Activated T-helper 1 cell treated with anti-CD3 and anti-CD28 coated beads, Interleukin-12 subunit alpha, Interleukin-12 subunit beta, Interleukin-2, Interleukin-4 antibody, amounts not matched to agents 30 ng/mL and 10 ng/mL and 1 ng/mL, durations not matched to agents 14 hours and 24 hours and 36 hours (primary cell): ENCODE results near the gene MALL. TPM values are rescaled to one million over a fixed set of nuclear protein-coding genes. Genes with fewer than 3 reads are reported as not detected.
"Not testable (repeated sequence)": the region's sequence is repeated elsewhere in the genome, so short reads cannot be mapped to it uniquely, and the experiment has no call there.

Source experiments
- DNase-seq: peaks from one replicate; pipeline ENCODE4 v3.0.0; 2021; ENCODE audit warnings: low spot score
- H3K27ac Mint-ChIP-seq: one replicate; pipeline ENCODE4 v1.8.0; 2021; ENCODE audit warnings: mild to moderate bottlenecking, mixed read lengths
- H3K27me3 Mint-ChIP-seq: one replicate; pipeline ENCODE4 v1.8.0; 2022; ENCODE audit warnings: mild to moderate bottlenecking, moderate library complexity, mixed read lengths; ENCODE audit not compliant: insufficient read depth
- H3K36me3 Mint-ChIP-seq: one replicate; pipeline ENCODE4 v1.8.0; 2021; ENCODE audit warnings: low read depth, mixed read lengths
- H3K4me1 Mint-ChIP-seq: one replicate; pipeline ENCODE4 v1.8.0; 2021; ENCODE audit warnings: low read depth, mixed read lengths
- H3K4me3 Mint-ChIP-seq: one replicate; pipeline ENCODE4 v1.8.0; 2021; ENCODE audit warnings: mild to moderate bottlenecking, moderate library complexity, mixed read lengths
- H3K9me3 Mint-ChIP-seq: one replicate; pipeline ENCODE4 v1.8.0; 2021; ENCODE audit warnings: mixed read lengths
- intact Hi-C: fragments of 100-400 bp; cut with micrococcal nuclease; formaldehyde crosslinking; loops from one replicate; pipeline ENCODE4 v1.15.1; 2024
- total RNA-seq: library from RNA; stranded (reverse); gene quantifications from 2 replicates; pipeline ENCODE4 v1.2.3, GENCODE V29; 2022

Gene MALL
- total RNA-seq, 1 donor from 2014 or later: 0.31 TPM

DNA sequence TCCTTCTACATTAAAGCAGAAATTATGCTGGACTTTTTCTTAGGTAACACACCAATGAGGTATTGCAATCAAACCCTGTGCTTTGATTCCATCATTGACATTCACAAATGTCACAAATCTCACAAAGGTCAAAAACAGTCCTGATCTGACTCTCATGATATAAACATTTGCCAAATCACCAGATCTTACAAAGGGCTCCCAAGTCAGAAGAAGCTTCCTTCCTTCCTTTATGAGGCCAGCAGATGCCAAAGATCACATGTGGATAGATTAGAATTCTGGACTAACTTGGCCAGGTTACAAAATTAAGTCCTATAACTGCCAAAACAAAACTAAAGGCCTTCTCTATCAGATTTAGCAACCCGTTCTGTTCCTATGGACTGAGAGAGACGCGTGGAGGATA is 53.3 kb downstream of the MALL start:
- intact Hi-C loops, H3K4me3 Mint-ChIP-seq, H3K9me3 Mint-ChIP-seq, H3K27ac Mint-ChIP-seq, DNase-seq, H3K27me3 Mint-ChIP-seq, H3K4me1 Mint-ChIP-seq, H3K36me3 Mint-ChIP-seq: not testable (repeated sequence)

DNA sequence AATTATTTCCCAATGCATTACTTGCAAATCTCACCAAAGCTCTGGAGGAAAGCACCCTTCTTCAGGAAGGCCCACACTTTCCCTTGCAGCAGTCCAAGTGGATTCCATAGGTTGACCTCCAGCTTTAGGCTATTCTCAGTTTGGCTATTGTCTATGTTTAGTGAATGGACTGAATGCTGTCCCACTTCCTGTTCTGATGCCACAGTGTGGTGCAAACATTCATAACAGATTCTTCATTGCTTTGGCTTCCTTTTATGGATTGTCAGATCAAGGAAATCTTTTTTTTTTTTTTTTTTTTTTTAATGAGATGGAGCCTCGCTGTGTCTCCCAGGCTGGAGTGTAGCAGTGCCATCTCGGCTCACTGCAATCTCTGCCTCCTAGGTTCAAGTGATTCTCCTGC is 55.1 kb downstream of the MALL start:
- H3K4me3 Mint-ChIP-seq, DNase-seq, H3K27me3 Mint-ChIP-seq, intact Hi-C loops, H3K9me3 Mint-ChIP-seq, H3K36me3 Mint-ChIP-seq, H3K27ac Mint-ChIP-seq, H3K4me1 Mint-ChIP-seq: not testable (repeated sequence)

- H3K4me3 Mint-ChIP-seq, H3K4me1 Mint-ChIP-seq, DNase-seq, H3K27me3 Mint-ChIP-seq, intact Hi-C loops, H3K36me3 Mint-ChIP-seq, H3K9me3 Mint-ChIP-seq, H3K27ac Mint-ChIP-seq: not testable (repeated sequence)
Measured at GRCh38 chr2:110059694-110060358, 55.8 kb downstream of the MALL start.

- intact Hi-C loops, DNase-seq, H3K36me3 Mint-ChIP-seq, H3K4me1 Mint-ChIP-seq, H3K4me3 Mint-ChIP-seq, H3K9me3 Mint-ChIP-seq, H3K27me3 Mint-ChIP-seq, H3K27ac Mint-ChIP-seq: not testable (repeated sequence)
Measured at GRCh38 chr2:110059009-110059693, 56.5 kb downstream of the MALL start.

DNA sequence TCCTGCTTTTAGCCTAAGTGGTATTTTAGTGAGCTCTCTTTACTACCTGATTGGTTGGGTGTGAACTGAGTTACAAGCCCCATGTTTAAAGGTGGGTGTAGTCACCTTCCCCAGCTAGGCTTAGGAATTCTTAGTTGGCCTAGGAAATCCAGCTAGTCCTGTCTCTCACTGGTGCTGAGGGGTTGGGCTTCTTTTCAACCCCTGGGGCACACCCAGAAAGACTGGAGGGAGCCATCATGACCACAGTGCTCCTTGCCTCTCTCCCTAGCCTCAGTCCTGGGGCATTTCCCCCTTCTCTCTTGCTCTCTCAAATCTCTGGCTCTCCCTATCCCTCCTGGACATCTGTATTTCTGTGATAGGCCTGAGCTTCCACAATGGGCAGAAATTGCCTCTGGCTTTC is 57.6 kb downstream of the MALL start:
- DNase-seq, H3K4me1 Mint-ChIP-seq, intact Hi-C loops, H3K27me3 Mint-ChIP-seq, H3K4me3 Mint-ChIP-seq, H3K9me3 Mint-ChIP-seq, H3K36me3 Mint-ChIP-seq, H3K27ac Mint-ChIP-seq: not testable (repeated sequence)

DNA sequence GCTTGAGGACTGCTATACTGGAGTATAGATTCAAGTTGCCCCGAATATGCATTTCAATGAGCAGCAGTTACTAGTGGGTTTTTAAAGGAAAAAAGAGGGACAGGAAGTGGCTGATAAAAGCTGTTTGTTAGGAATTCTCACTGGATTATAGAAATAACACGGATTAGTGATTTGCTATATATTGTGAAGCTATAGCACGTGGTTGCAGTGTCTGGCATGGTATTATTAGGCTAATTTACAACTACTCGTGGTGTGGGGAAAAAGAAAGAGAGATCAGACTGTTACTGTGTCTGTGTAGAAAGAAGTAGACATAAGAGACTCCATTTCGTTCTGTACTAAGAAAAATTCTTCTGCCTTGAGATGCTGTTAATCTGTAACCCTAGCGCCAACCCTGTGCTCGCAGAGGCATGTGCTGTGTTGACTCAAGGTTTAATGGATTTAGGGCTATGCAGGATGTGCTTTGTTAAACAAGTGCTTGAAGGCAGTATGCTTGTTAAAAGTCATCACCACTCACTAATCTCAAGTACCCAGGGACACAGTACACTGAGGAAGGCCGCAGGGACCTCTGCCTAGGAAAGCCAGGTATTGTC is 59.7 kb downstream of the MALL start:
- H3K36me3 Mint-ChIP-seq, intact Hi-C loops, DNase-seq, H3K4me3 Mint-ChIP-seq, H3K27me3 Mint-ChIP-seq, H3K9me3 Mint-ChIP-seq, H3K27ac Mint-ChIP-seq, H3K4me1 Mint-ChIP-seq: not testable (repeated sequence)

GRCh38 chr2:110054521-110055407 is 60.9 kb downstream of the MALL start:
- DNase-seq, H3K27ac Mint-ChIP-seq, H3K9me3 Mint-ChIP-seq, H3K4me3 Mint-ChIP-seq, H3K36me3 Mint-ChIP-seq, H3K27me3 Mint-ChIP-seq, intact Hi-C loops, H3K4me1 Mint-ChIP-seq: not testable (repeated sequence)

GRCh38 chr2:110053688-110054087 is 61.9 kb downstream of the MALL start:
- H3K4me3 Mint-ChIP-seq, H3K27me3 Mint-ChIP-seq, DNase-seq, intact Hi-C loops, H3K9me3 Mint-ChIP-seq, H3K4me1 Mint-ChIP-seq, H3K36me3 Mint-ChIP-seq, H3K27ac Mint-ChIP-seq: not testable (repeated sequence)

GRCh38 chr2:110052166-110052565 is 63.5 kb downstream of the MALL start:
- intact Hi-C loops, H3K4me1 Mint-ChIP-seq, H3K4me3 Mint-ChIP-seq, DNase-seq, H3K27me3 Mint-ChIP-seq, H3K9me3 Mint-ChIP-seq, H3K27ac Mint-ChIP-seq, H3K36me3 Mint-ChIP-seq: not testable (repeated sequence)

DNA sequence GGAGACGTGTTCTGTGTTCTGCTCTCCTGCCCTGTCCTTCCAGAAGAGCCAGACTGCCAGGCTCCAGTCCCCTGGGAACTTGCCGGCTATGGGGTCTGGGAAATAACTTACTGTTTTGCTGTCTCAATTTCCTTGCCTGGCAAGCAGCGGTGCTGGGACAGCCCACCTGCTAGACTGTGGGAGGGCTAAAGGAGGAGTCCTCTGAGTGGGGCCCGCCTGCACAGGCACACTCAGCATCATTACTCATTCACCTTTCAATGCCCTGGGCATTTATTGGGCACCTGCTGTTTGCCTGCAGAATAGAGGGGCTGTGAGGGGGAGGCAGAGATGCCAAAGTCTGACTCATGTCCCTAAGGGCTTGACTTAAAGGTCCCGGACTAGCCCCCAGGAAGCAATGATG is 65.4 kb downstream of the MALL start:
- H3K9me3 Mint-ChIP-seq, H3K27me3 Mint-ChIP-seq, H3K4me3 Mint-ChIP-seq, DNase-seq, H3K4me1 Mint-ChIP-seq, H3K27ac Mint-ChIP-seq, intact Hi-C loops, H3K36me3 Mint-ChIP-seq: not testable (repeated sequence)

GRCh38 chr2:110049769-110050168 is 65.9 kb downstream of the MALL start:
- H3K27me3 Mint-ChIP-seq, DNase-seq, H3K27ac Mint-ChIP-seq, H3K36me3 Mint-ChIP-seq, H3K9me3 Mint-ChIP-seq, intact Hi-C loops, H3K4me3 Mint-ChIP-seq, H3K4me1 Mint-ChIP-seq: not testable (repeated sequence)

DNA sequence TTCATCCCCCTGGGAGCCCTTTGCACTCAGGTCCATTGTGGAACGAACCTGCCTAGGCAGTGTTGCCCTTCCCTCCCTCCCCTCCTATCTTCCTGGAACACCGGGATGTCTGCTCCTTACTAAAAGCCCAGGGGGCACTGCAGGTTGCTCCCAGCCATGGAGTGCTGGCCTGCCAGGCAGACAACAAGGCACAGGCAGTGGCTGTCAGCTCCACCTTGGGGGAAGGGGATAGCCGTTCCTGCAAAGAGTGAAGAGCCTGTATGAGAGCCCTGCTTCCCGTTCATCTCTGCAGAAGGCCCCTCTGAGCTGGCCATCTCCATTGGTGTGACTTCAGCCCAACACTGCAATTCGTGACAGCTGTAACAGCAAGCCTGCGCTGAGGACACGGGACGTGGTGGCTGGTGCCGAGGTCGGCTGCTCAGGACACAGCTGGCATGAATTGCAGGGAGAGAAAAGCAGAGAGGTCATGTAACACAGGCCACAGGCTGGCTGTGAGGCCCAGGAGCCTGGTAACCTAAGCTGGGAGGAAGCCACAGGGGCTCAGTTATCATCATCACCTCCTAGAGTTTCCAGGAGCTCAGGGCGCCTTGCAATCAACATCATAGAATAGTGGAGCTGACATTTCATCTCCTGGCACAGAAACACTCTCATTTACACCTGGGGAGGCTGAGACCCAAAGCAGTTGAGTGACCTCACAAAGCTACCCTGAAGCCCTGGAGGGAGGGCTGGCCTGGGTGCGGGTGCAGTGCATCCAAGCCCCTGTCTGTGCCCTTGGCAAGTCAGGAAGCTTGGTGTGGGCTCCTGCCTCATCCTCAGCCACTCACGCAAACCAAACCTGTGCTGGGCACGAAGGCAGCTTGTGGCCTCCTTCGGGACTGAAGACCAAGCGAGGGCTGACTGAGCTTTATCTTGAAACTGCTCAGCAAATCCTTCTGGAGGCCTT is 67.1 kb downstream of the MALL start:
- DNase-seq, H3K9me3 Mint-ChIP-seq, H3K4me1 Mint-ChIP-seq, H3K4me3 Mint-ChIP-seq, H3K27me3 Mint-ChIP-seq, intact Hi-C loops, H3K27ac Mint-ChIP-seq, H3K36me3 Mint-ChIP-seq: not testable (repeated sequence)
